Esophagus muscularis mucosa (tissue), 4 donors: Measurements from ENCODE around the gene SLC35F3.

Experiments used
- EP300 ChIP-seq: sonication (generic); formaldehyde crosslinking; IDR thresholded peaks from one replicate; pipeline ENCODE4 v1.6.1; 2017; ENCODE audit warnings: antibody characterized with exemption
- POLR2A ChIP-seq: fragments of 450-650 bp; IDR thresholded peaks from one replicate; pipeline ENCODE4 v1.6.1; 2017; ENCODE audit warnings: antibody characterized with exemption, moderate library complexity, mild to moderate bottlenecking, low read depth
- POLR2AphosphoS5 ChIP-seq, 2 donors: sonication (generic); formaldehyde crosslinking; IDR thresholded peaks; one replicate each; pipeline ENCODE4 v1.6.1; 2017; ENCODE audit warnings: antibody characterized with exemption in 2 of 2
- TF ChIP-seq, protein P1 (sequence below), 3 experiments: fragments of 200-600 bp in 2 of 3; fragments of 450-650 bp in 1 of 3; sonication (generic) in 2 of 3; IDR thresholded peaks; one replicate each; pipeline ENCODE4 v1.5.1; 2017 to 2019; ENCODE audit warnings: antibody characterized with exemption in 3 of 3, mild to moderate bottlenecking in 2 of 3, moderate library complexity in 1 of 3

DNA sequence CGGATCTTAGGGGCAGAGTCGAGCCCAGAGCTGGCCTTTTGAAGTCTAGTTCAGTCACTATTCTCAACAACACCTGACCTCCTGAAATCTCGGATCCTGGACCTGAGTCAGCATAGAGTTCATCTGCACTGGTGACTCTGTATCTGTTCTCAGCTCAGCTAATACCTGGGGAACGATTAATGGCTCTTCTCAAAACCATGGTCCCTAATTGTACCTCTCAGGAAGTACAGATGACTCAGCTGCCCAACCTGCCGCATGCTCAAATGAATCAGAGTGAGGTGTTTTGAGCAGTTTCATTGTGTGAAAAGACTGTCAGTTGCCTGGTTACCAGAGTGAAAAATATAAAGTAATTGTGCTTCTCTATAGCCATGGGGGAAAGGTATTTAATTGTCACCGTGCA, 89.2 kb downstream of the SLC35F3 start:
- TF ChIP-seq, protein P1, sequence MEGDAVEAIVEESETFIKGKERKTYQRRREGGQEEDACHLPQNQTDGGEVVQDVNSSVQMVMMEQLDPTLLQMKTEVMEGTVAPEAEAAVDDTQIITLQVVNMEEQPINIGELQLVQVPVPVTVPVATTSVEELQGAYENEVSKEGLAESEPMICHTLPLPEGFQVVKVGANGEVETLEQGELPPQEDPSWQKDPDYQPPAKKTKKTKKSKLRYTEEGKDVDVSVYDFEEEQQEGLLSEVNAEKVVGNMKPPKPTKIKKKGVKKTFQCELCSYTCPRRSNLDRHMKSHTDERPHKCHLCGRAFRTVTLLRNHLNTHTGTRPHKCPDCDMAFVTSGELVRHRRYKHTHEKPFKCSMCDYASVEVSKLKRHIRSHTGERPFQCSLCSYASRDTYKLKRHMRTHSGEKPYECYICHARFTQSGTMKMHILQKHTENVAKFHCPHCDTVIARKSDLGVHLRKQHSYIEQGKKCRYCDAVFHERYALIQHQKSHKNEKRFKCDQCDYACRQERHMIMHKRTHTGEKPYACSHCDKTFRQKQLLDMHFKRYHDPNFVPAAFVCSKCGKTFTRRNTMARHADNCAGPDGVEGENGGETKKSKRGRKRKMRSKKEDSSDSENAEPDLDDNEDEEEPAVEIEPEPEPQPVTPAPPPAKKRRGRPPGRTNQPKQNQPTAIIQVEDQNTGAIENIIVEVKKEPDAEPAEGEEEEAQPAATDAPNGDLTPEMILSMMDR (IDR thresholded peaks at IDR 0.05): no peak
- TF ChIP-seq POLR2A: no peak
- TF ChIP-seq POLR2AphosphoS5 (IDR thresholded peaks at IDR 0.05): no peak
- no peak for TF ChIP-seq EP300
